PC-9 (cell line): ENCODE measurements around the gene ADH4.

Experiments
- EZH2 ChIP-seq: fragments of 200-600 bp; sonication (generic); IDR thresholded peaks from 2 replicates; pipeline ENCODE4 v1.8.0; 2017; ENCODE audit warnings: antibody characterized with exemption, low read depth
- TF ChIP-seq, protein P1 (sequence below): fragments of 200-600 bp; sonication (generic); conservative IDR thresholded peaks from 2 replicates; pipeline ENCODE4 v1.6.1; 2017; ENCODE audit warnings: mixed run types, antibody characterized with exemption, mild to moderate bottlenecking, moderate library complexity

DNA sequence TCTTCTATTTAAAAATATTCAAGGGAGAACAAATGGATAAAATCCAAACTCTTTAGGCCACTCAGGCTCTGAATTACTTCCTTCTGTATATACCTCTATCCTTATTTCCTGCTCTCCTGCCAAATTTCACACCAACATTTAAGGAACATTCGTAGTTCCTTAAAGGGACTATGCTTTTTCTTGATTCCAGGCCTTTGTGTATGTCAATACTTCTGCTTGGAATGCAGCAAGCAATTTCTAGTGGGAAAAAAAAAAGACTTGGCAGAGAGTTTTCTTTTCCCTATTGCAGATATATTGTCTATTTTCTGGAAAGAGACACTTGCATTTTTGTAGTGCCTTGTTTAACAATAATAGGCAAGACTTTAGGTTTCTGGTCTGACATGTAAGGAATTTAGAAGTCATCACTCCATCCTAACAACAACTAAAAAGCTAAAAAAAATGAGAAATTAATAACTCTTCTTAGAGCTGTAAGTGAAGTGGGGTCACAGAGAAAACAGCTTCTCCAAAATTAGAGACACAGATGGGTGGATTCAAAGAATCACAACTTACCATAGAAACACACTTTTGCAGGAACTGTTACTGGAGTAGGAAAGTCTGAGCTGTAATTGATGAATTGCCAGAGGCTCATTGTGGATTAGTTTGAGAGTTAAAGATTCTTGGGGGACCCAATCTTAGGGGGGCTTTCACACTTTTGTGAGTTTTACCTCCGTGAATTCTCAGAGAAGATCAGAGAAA, 53.4 kb downstream of the ADH4 start:
- TF ChIP-seq, protein P1, sequence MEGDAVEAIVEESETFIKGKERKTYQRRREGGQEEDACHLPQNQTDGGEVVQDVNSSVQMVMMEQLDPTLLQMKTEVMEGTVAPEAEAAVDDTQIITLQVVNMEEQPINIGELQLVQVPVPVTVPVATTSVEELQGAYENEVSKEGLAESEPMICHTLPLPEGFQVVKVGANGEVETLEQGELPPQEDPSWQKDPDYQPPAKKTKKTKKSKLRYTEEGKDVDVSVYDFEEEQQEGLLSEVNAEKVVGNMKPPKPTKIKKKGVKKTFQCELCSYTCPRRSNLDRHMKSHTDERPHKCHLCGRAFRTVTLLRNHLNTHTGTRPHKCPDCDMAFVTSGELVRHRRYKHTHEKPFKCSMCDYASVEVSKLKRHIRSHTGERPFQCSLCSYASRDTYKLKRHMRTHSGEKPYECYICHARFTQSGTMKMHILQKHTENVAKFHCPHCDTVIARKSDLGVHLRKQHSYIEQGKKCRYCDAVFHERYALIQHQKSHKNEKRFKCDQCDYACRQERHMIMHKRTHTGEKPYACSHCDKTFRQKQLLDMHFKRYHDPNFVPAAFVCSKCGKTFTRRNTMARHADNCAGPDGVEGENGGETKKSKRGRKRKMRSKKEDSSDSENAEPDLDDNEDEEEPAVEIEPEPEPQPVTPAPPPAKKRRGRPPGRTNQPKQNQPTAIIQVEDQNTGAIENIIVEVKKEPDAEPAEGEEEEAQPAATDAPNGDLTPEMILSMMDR: no peak
- no peak for TF ChIP-seq EZH2
